Measurements from ENCODE around the gene PLD6.
A peak's percentile ranks its signal among the peaks of the same experiment; 100 is the strongest.

PLD6 gene

GRCh38 chr17:17152385-17152784 lies 53.7 kb downstream of the PLD6 start:
- Histone ChIP-seq H3K4me1 (ENCODE audit: control extremely low read depth in 1 of 4, control insufficient read depth in 4 of 4, insufficient read depth in 4 of 4, low read length in 3 of 4) (peaks cover 0 to 23% (median 16%) of the 10 kb centered on the region in 4 experiments), H3K4me3 (ENCODE audit: control insufficient read depth in 1 of 7, extremely low read depth in 1 of 7, insufficient read depth in 4 of 7, low read depth in 2 of 7, low read length in 6 of 7) (no peak overlapping the region), H3K36me3 (ENCODE audit: control insufficient read depth in 4 of 4, insufficient read depth in 4 of 4, low read length in 3 of 4) (peaks cover 4 to 89% (median 61%) of the 10 kb centered on the region in 4 experiments), H3K27ac (ENCODE audit: insufficient read depth in 1 of 2, low read depth in 1 of 2, low read length in 2 of 2, poor library complexity in 1 of 2, severe bottlenecking in 2 of 2) (no peak overlapping the region), H3K27me3 (replicated peaks in 2 of 5; ENCODE audit: control insufficient read depth in 4 of 5, insufficient read depth in 5 of 5, low read length in 4 of 5) (no peaks in the 10 kb centered on the region), H3K9me3 (ENCODE audit: control extremely low read depth in 1 of 5, control insufficient read depth in 4 of 5, insufficient read depth in 2 of 5, low read depth in 1 of 5, low read length in 4 of 5) (no peaks in the 10 kb centered on the region)
- DNase-seq = peak in 2 of 3 donors; percentile 13 to 20
- POLR2A ChIA-PET = no interaction called here
- WGBS (ENCODE audit: insufficient coverage) = 80% methylated on average over 3 of the region's 4 CpGs
- CTCF ChIA-PET = interaction anchor here (1.0 to 1.4 kb wide), 2 partner anchors 15 to 152 kb away, joined by 4 to 5 read pairs; no protein-coding TSS in a partner anchor

DNA sequence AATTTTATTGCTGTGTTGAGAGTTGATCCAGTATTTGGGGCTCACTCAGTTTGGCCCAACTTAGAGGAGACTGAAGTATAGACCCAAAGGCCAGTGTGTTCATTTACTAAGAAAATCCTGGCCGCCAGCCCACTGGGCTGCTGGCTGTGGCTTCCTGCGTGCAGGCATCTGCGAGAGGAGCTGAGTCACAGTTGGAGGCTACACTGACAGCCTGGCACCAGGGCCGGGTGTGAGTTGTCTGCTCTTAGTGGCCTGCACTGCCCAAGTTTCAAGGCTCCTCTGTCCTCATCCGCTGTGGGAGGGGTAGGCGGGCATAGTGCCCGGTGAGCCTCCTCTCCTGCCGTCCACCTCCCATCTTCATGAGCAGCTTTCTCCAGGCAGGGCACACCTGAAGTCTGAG lies 54.2 kb downstream of the PLD6 start:
- Histone ChIP-seq H3K36me3 (ENCODE audit: control insufficient read depth in 4 of 4, insufficient read depth in 4 of 4, low read length in 3 of 4) (peaks cover 6 to 90% (median 62%) of the 10 kb centered on the region in 4 experiments), H3K4me3 (ENCODE audit: control insufficient read depth in 1 of 7, extremely low read depth in 1 of 7, insufficient read depth in 4 of 7, low read depth in 2 of 7, low read length in 6 of 7) (peak overlapping the region in 1 of 7 experiments; percentile 12)
- POLR2A ChIA-PET = no interaction called here

DNA sequence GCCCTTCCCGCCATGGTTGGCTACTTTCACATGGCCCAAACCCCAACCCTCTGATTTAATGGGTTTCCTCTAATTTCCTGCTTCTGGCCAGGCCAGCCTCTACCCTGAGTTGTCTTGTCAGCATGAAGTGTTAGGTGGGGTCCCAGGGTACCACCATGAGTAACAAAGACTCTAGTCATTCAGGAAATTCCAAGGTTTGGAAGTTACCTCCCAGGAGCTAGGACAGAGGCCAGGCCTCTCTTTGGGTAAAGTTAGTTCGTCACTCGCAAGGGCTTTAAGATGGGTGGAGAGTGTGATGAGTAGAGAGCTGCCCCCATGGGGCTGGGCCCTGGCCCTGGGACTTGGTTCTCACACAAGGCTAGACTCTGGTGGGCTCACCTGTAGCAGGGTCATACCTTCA lies 54.6 kb downstream of the PLD6 start:
- H3K4me1 ChIP-seq (ENCODE audit: control extremely low read depth in 1 of 4, control insufficient read depth in 4 of 4, insufficient read depth in 4 of 4, low read length in 3 of 4) = peaks cover 0 to 30% (median 18%) of the 10 kb centered on the region in 4 experiments
- H3K4me3 ChIP-seq (ENCODE audit: control insufficient read depth in 1 of 7, extremely low read depth in 1 of 7, insufficient read depth in 4 of 7, low read depth in 2 of 7, low read length in 6 of 7) = peak overlapping the region in 1 of 7 experiments; percentile 12
- peaks cover 7 to 90% (median 60%) of the 10 kb centered on the region in 4 experiments for H3K36me3 ChIP-seq (ENCODE audit: control insufficient read depth in 4 of 4, insufficient read depth in 4 of 4, low read length in 3 of 4)
- no peaks in the 10 kb centered on the region for H3K27me3 ChIP-seq (replicated peaks in 2 of 5; ENCODE audit: control insufficient read depth in 4 of 5, insufficient read depth in 5 of 5, low read length in 4 of 5)
- WGBS (ENCODE audit: insufficient coverage) = 86% methylated on average over 2 of the region's 3 CpGs
- CTCF ChIA-PET = interaction anchor here (1.4 kb wide), 1 partner anchor 151 kb away, joined by 5 read pairs; no protein-coding TSS in a partner anchor
- POLR2A ChIA-PET = no interaction called here
- no peak overlapping the region for H3K27ac ChIP-seq (ENCODE audit: insufficient read depth in 1 of 2, low read depth in 1 of 2, low read length in 2 of 2, poor library complexity in 1 of 2, severe bottlenecking in 2 of 2)
- H3K9me3 ChIP-seq (ENCODE audit: control extremely low read depth in 1 of 5, control insufficient read depth in 4 of 5, insufficient read depth in 2 of 5, low read depth in 1 of 5, low read length in 4 of 5) = no peaks in the 10 kb centered on the region
- DNase-seq = no peak

More for the DNA sequence above, 54.2 kb downstream of the PLD6 start:
- WGBS (ENCODE audit: insufficient coverage) = 12% methylated on average over 8 of the region's 8 CpGs
- no peaks in the 10 kb centered on the region for H3K27me3 ChIP-seq (replicated peaks in 2 of 5; ENCODE audit: control insufficient read depth in 4 of 5, insufficient read depth in 5 of 5, low read length in 4 of 5)
- no peaks in the 10 kb centered on the region for H3K9me3 ChIP-seq (ENCODE audit: control extremely low read depth in 1 of 5, control insufficient read depth in 4 of 5, insufficient read depth in 2 of 5, low read depth in 1 of 5, low read length in 4 of 5)
- peak; percentile 74 to 92 (median 90) for DNase-seq
- peaks cover 0 to 26% (median 17%) of the 10 kb centered on the region in 4 experiments for H3K4me1 ChIP-seq (ENCODE audit: control extremely low read depth in 1 of 4, control insufficient read depth in 4 of 4, insufficient read depth in 4 of 4, low read length in 3 of 4)
- CTCF ChIA-PET = interaction anchor here (1.4 kb wide), 1 partner anchor 151 kb away, joined by 5 read pairs; no protein-coding TSS in a partner anchor
- H3K27ac ChIP-seq (ENCODE audit: insufficient read depth in 1 of 2, low read depth in 1 of 2, low read length in 2 of 2, poor library complexity in 1 of 2, severe bottlenecking in 2 of 2) = no peak overlapping the region

GRCh38 chr17:17151055-17151454 lies 55.1 kb downstream of the PLD6 start:
- Histone ChIP-seq H3K27me3 (replicated peaks in 2 of 5; ENCODE audit: control insufficient read depth in 4 of 5, insufficient read depth in 5 of 5, low read length in 4 of 5) (no peaks in the 10 kb centered on the region), H3K4me3 (ENCODE audit: control insufficient read depth in 1 of 7, extremely low read depth in 1 of 7, insufficient read depth in 4 of 7, low read depth in 2 of 7, low read length in 6 of 7) (no peak overlapping the region), H3K4me1 (ENCODE audit: control extremely low read depth in 1 of 4, control insufficient read depth in 4 of 4, insufficient read depth in 4 of 4, low read length in 3 of 4) (peaks cover 0 to 35% (median 20%) of the 10 kb centered on the region in 4 experiments), H3K9me3 (ENCODE audit: control extremely low read depth in 1 of 5, control insufficient read depth in 4 of 5, insufficient read depth in 2 of 5, low read depth in 1 of 5, low read length in 4 of 5) (no peaks in the 10 kb centered on the region), H3K36me3 (ENCODE audit: control insufficient read depth in 4 of 4, insufficient read depth in 4 of 4, low read length in 3 of 4) (peaks cover 7 to 90% (median 58%) of the 10 kb centered on the region in 4 experiments), H3K27ac (ENCODE audit: insufficient read depth in 1 of 2, low read depth in 1 of 2, low read length in 2 of 2, poor library complexity in 1 of 2, severe bottlenecking in 2 of 2) (no peak overlapping the region)
- WGBS (ENCODE audit: insufficient coverage) = 100% methylated on average over 1 of the region's 5 CpGs
- ChIA-PET POLR2A (no interaction called here), CTCF (interaction anchor here (1.4 kb wide), 1 partner anchor 150 kb away, joined by 5 read pairs; no protein-coding TSS in a partner anchor)
- DNase-seq = peak in 1 of 3 donors; percentile 7

All from common myeloid progenitor, CD34-positive (primary cell).